Measurements from ENCODE around the gene CPAMD8.
"Not testable (repeated sequence)": the region's sequence is repeated elsewhere in the genome, so short reads cannot be mapped to it uniquely, and the experiment has no call there.

The CPAMD8 gene

DNA sequence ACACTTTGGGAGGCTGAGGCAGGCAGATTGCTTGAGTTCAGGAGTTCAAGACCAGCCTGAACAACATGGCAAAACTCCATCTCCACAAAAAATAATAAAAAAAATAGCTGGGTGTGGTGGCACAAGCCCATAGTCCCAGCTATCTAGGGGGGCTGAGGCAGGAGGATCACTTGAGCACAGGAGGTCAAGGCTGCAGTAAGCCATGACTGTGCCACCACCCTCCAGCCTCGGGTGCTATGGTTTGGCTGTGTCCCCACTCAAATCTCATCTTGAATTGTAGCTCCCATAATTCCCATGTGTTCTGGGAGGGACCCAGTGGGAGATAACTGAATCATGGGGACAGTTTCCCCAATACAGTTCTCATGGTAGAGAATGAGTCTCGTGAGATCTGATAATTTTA is 44.0 kb downstream of the CPAMD8 start:
- H3K9ac ChIP-seq (ENCODE audit: low read length); DNase-seq; H2BK120ac ChIP-seq (ENCODE audit: insufficient read depth, low read length, poor library complexity); H4K91ac ChIP-seq (ENCODE audit: low read depth, low read length); H3K9me3 ChIP-seq (ENCODE audit: insufficient read depth, low read depth, low read length); H2BK5ac ChIP-seq (ENCODE audit: low read depth, low read length, poor library complexity); H4K8ac ChIP-seq (ENCODE audit: low read depth, low read length); H3K4me2 ChIP-seq (ENCODE audit: low read length); H3K4me3 ChIP-seq (ENCODE audit: low read depth, low read length); H3K23ac ChIP-seq (ENCODE audit: low read length); H3K14ac ChIP-seq (ENCODE audit: low read length); H2AFZ ChIP-seq (ENCODE audit: insufficient read depth, low read length, poor library complexity); H3K18ac ChIP-seq (ENCODE audit: low read length); H3K79me2 ChIP-seq (ENCODE audit: control insufficient read depth, insufficient read depth, low read length, poor library complexity); H4K12ac ChIP-seq (ENCODE audit: low read depth, low read length); H3K4ac ChIP-seq (ENCODE audit: low read depth, low read length); H3K36me3 ChIP-seq (ENCODE audit: control insufficient read depth in 1 of 2, insufficient read depth in 2 of 2, low read length in 2 of 2); H2BK12ac ChIP-seq (ENCODE audit: low read length); H2AK5ac ChIP-seq (ENCODE audit: low read length); H3K27ac ChIP-seq (ENCODE audit: low read depth, low read length); H3K4me1 ChIP-seq (ENCODE audit: control insufficient read depth in 1 of 2, insufficient read depth in 2 of 2, low read length in 2 of 2); H3K79me1 ChIP-seq (ENCODE audit: low read length); H3K27me3 ChIP-seq (ENCODE audit: insufficient read depth, low read length): not testable (repeated sequence)
- WGBS (ENCODE audit: extremely low coverage, insufficient coverage, insufficient read length): no CpG with 5 or more reads among the region's 2 CpGs

DNA sequence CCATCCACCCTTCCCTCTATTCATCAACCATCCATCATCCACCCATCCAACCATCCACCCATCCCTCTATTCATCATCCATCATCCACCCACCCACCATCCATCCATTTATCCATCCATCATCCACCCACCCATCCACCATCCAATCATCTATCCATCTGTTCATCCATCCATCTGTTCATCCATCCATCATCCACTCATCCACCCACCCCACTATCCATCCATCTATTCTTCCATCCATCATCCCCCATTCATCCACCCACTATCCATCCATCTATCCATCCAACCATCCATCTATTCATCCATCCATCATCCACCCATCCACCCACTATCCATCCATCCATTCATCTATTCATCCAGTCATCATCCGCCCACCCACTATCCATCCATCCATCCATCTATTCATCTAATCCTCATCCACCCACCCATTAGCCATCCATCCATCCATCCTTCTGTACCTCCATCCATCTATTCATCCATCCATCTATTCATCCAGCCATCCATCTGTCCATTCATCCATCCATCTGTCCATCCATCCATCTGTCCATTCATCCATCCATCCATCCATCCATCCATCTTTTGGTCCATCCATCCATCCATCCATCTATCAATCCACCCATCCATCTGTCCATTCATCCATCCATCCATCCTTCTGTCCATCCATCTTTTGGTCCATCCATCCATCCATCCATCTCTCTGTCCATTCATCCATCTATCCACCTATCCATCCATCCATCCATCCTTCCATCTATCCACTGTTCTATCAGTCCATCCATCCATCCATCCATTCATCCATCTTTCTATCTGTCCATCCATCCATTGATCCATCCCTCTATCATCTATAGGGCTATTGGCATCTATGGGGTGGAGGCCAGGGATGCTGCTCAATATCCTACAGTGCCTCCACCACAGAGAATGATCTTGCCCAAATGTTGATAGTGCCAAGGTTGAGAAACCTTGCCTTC is 47.5 kb downstream of the CPAMD8 start:
- Histone ChIP-seq H3K9ac (ENCODE audit: low read length) (no peak overlapping the region), H4K12ac (ENCODE audit: low read depth, low read length) (no peak overlapping the region), H3K4me1 (ENCODE audit: control insufficient read depth in 1 of 2, insufficient read depth in 2 of 2, low read length in 2 of 2) (no peaks in the 10 kb centered on the region), H4K91ac (ENCODE audit: low read depth, low read length) (no peak overlapping the region), H3K4me3 (ENCODE audit: low read depth, low read length) (no peak overlapping the region), H3K4ac (ENCODE audit: low read depth, low read length) (no peak overlapping the region), H3K9me3 (ENCODE audit: insufficient read depth, low read depth, low read length) (peaks cover 4% of the 10 kb centered on the region), H2AK5ac (ENCODE audit: low read length) (no peak overlapping the region), H3K4me2 (ENCODE audit: low read length) (no peak overlapping the region), H2BK5ac (ENCODE audit: low read depth, low read length, poor library complexity) (no peak overlapping the region), H2BK12ac (ENCODE audit: low read length) (no peak overlapping the region), H2AFZ (ENCODE audit: insufficient read depth, low read length, poor library complexity) (no peak overlapping the region), H3K27ac (ENCODE audit: low read depth, low read length) (no peak overlapping the region), H3K36me3 (ENCODE audit: control insufficient read depth in 1 of 2, insufficient read depth in 2 of 2, low read length in 2 of 2) (no peaks in the 10 kb centered on the region), H3K79me1 (ENCODE audit: low read length) (no peaks in the 10 kb centered on the region), H3K14ac (ENCODE audit: low read length) (no peak overlapping the region), H3K27me3 (ENCODE audit: insufficient read depth, low read length) (no peaks in the 10 kb centered on the region), H3K23ac (ENCODE audit: low read length) (no peak overlapping the region), H2BK120ac (ENCODE audit: insufficient read depth, low read length, poor library complexity) (no peak overlapping the region), H4K8ac (ENCODE audit: low read depth, low read length) (no peak overlapping the region), H3K18ac (ENCODE audit: low read length) (no peak overlapping the region), H3K79me2 (ENCODE audit: control insufficient read depth, insufficient read depth, low read length, poor library complexity) (no peaks in the 10 kb centered on the region)
- 100% methylated on average over 1 of the region's 1 CpG for WGBS (ENCODE audit: extremely low coverage, insufficient coverage, insufficient read length)
- no peak for DNase-seq

DNA sequence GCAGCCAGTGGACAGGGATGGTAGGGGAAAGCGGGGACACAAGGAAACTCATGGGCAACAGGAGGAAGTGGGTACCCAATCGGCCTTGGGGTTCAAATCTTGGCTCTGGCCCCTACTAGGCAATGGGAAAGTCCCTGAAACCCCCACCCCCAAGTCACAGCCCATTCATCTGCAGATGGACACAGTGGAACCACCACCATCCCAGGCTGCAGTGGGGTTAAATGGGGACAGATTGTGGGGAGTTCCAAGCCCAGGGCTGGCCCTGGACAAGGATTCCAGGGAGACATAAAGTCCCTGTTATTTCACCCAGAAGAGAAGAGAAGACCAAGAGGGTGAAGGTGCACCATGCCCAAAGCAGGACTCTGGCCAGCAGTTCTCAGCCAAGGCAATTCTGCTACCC is 48.5 kb downstream of the CPAMD8 start:
- H3K9me3 ChIP-seq (ENCODE audit: insufficient read depth, low read depth, low read length): peaks cover 2% of the 10 kb centered on the region
- no peak overlapping the region for H3K14ac ChIP-seq (ENCODE audit: low read length)
- no peak overlapping the region for H3K4me2 ChIP-seq (ENCODE audit: low read length)
- WGBS (ENCODE audit: extremely low coverage, insufficient coverage, insufficient read length): no CpG with 5 or more reads among the region's 2 CpGs
- H3K9ac ChIP-seq (ENCODE audit: low read length): no peak overlapping the region
- H3K27ac ChIP-seq (ENCODE audit: low read depth, low read length): no peak overlapping the region
- DNase-seq: no peak
- H3K36me3 ChIP-seq (ENCODE audit: control insufficient read depth in 1 of 2, insufficient read depth in 2 of 2, low read length in 2 of 2): no peaks in the 10 kb centered on the region
- H4K12ac ChIP-seq (ENCODE audit: low read depth, low read length): no peak overlapping the region
- no peaks in the 10 kb centered on the region for H3K79me1 ChIP-seq (ENCODE audit: low read length)
- no peak overlapping the region for H3K4me3 ChIP-seq (ENCODE audit: low read depth, low read length)
- no peak overlapping the region for H2BK12ac ChIP-seq (ENCODE audit: low read length)
- no peaks in the 10 kb centered on the region for H3K4me1 ChIP-seq (ENCODE audit: control insufficient read depth in 1 of 2, insufficient read depth in 2 of 2, low read length in 2 of 2)
- no peak overlapping the region for H2AFZ ChIP-seq (ENCODE audit: insufficient read depth, low read length, poor library complexity)
- H2AK5ac ChIP-seq (ENCODE audit: low read length): no peak overlapping the region
- H3K79me2 ChIP-seq (ENCODE audit: control insufficient read depth, insufficient read depth, low read length, poor library complexity): no peaks in the 10 kb centered on the region
- H3K18ac ChIP-seq (ENCODE audit: low read length): no peak overlapping the region
- no peak overlapping the region for H2BK5ac ChIP-seq (ENCODE audit: low read depth, low read length, poor library complexity)
- H3K27me3 ChIP-seq (ENCODE audit: insufficient read depth, low read length): no peaks in the 10 kb centered on the region
- H4K8ac ChIP-seq (ENCODE audit: low read depth, low read length): no peak overlapping the region
- H4K91ac ChIP-seq (ENCODE audit: low read depth, low read length): no peak overlapping the region
- H3K4ac ChIP-seq (ENCODE audit: low read depth, low read length): no peak overlapping the region
- no peak overlapping the region for H3K23ac ChIP-seq (ENCODE audit: low read length)
- H2BK120ac ChIP-seq (ENCODE audit: insufficient read depth, low read length, poor library complexity): no peak overlapping the region

DNA sequence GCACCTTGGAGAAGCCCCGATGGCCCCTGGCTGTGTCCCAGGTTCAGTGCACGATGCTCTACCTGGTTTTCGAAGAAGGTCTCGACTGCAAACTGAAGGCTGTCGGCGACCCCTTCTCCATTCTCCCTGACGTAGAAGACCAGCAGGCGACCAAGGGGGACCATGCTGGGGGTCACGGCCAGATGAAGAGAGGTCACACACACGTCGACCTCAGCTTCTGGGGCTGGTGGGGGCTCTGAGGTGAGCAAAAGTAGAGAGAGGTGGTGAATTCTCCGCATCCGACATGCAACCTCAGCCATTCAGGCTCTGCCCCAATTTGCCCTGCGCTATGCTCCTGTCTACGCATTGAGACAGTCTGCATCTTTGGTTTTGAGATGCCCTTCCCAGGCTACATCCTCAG is 49.3 kb downstream of the CPAMD8 start:
- H3K4me2 ChIP-seq (ENCODE audit: low read length): no peak overlapping the region
- peaks cover 2% of the 10 kb centered on the region for H3K9me3 ChIP-seq (ENCODE audit: insufficient read depth, low read depth, low read length)
- WGBS (ENCODE audit: extremely low coverage, insufficient coverage, insufficient read length): no CpG with 5 or more reads among the region's 15 CpGs
- no peaks in the 10 kb centered on the region for H3K4me1 ChIP-seq (ENCODE audit: control insufficient read depth in 1 of 2, insufficient read depth in 2 of 2, low read length in 2 of 2)
- no peak overlapping the region for H3K4ac ChIP-seq (ENCODE audit: low read depth, low read length)
- H2BK12ac ChIP-seq (ENCODE audit: low read length): no peak overlapping the region
- H2AFZ ChIP-seq (ENCODE audit: insufficient read depth, low read length, poor library complexity): no peak overlapping the region
- no peak overlapping the region for H3K23ac ChIP-seq (ENCODE audit: low read length)
- no peak overlapping the region for H3K27ac ChIP-seq (ENCODE audit: low read depth, low read length)
- no peak overlapping the region for H2BK5ac ChIP-seq (ENCODE audit: low read depth, low read length, poor library complexity)
- no peak overlapping the region for H3K4me3 ChIP-seq (ENCODE audit: low read depth, low read length)
- no peaks in the 10 kb centered on the region for H3K79me1 ChIP-seq (ENCODE audit: low read length)
- H3K18ac ChIP-seq (ENCODE audit: low read length): no peak overlapping the region
- H2BK120ac ChIP-seq (ENCODE audit: insufficient read depth, low read length, poor library complexity): no peak overlapping the region
- H4K8ac ChIP-seq (ENCODE audit: low read depth, low read length): no peak overlapping the region
- H4K91ac ChIP-seq (ENCODE audit: low read depth, low read length): no peak overlapping the region
- no peak for DNase-seq
- H3K36me3 ChIP-seq (ENCODE audit: control insufficient read depth in 1 of 2, insufficient read depth in 2 of 2, low read length in 2 of 2): no peaks in the 10 kb centered on the region
- no peaks in the 10 kb centered on the region for H3K79me2 ChIP-seq (ENCODE audit: control insufficient read depth, insufficient read depth, low read length, poor library complexity)
- H2AK5ac ChIP-seq (ENCODE audit: low read length): no peak overlapping the region
- H3K14ac ChIP-seq (ENCODE audit: low read length): no peak overlapping the region
- no peak overlapping the region for H4K12ac ChIP-seq (ENCODE audit: low read depth, low read length)
- H3K9ac ChIP-seq (ENCODE audit: low read length): no peak overlapping the region
- H3K27me3 ChIP-seq (ENCODE audit: insufficient read depth, low read length): no peaks in the 10 kb centered on the region
